PC-3 (cell line): ENCODE results near the gene ELP6.

Experiments
- CTCF ChIP-seq: fragments of 300-600 bp; sonication (generic); conservative IDR thresholded peaks from 2 replicates; pipeline ENCODE4 v1.5.1; 2017; ENCODE audit warnings: antibody characterized with exemption, low read depth, mild to moderate bottlenecking, low read length
- EZH2 ChIP-seq: fragments of 300-600 bp; sonication (generic); IDR thresholded peaks from one replicate; pipeline ENCODE4 v1.6.1; 2017; ENCODE audit warnings: antibody characterized with exemption, mild to moderate bottlenecking, low read length; ENCODE audit not compliant: unreplicated experiment

GRCh38 chr3:47496892-47497291 lies 16.6 kb downstream of the ELP6 start:
- TF ChIP-seq CTCF (no peak), EZH2 (no peak)
